ENCODE results near the gene MEX3A.

DNA sequence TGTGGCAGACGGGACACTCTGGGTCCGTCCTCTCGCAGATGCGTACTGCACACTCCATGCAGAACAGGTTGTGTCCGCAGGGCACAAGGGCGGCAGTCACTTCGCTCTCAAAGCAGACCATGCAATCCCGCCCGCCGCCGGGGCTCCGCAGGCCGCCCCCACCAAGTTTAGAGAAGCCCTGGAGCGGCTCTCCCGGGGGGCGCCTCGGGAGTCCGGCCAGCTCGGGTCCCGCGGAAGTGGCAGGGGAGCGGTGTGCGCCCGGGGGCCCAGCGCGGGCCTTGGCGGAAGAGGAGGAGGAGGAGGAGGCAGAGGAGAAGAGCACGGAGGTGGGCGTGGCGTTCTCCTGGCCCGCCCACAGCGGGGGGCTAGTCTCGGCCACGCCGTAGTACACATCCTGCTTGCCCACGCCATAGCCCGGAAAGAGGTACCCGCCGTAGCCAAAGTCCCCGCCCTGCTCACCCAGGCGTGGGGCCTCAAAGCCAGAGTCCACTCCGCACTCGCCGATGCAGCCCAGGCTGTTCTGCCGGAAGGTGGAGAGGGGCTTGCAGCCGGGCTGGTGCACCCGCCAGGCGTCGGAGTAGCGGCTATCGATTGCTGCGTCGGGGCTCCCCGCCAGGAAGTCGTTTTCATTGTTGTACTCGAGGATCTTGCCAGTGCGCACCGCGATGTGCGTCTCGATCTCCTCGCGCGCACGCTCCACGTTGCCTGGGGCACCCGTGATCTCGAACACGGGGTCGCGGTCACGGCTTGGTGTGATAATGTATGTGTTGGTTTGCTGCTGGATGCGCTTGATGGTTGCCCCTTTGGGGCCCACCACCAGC lies 5.4 kb downstream of the MEX3A start:
- no peak for TF ChIP-seq CEBPB (IDR thresholded peaks at IDR 0.05)
- TF ChIP-seq USF1 (IDR thresholded peaks at IDR 0.05) = no peak

All from Ishikawa (cell line).